Kidney epithelial cell (primary cell): ENCODE data around the gene TNNI3K. TPM values are rescaled to one million over a fixed set of nuclear protein-coding genes. Genes with fewer than 3 reads are reported as not detected.

Experiments
- DNase-seq: peaks from one replicate; pipeline ENCODE4 v3.0.0-alpha.2; 2010; ENCODE audit warnings: low read depth
- H3K27me3 ChIP-seq: 2 replicates; pipeline ENCODE4 v1.6.0; 2011; ENCODE audit warnings: low read length; ENCODE audit not compliant: control insufficient read depth, insufficient read depth
- H3K36me3 ChIP-seq: 2 replicates; pipeline ENCODE4 v1.5.1; 2011; ENCODE audit warnings: low read length; ENCODE audit not compliant: control insufficient read depth, insufficient read depth
- H3K4me3 ChIP-seq: 2 replicates; pipeline ENCODE4 v1.5.1; 2011; ENCODE audit warnings: low read depth, mild to moderate bottlenecking, control low read depth, low read length
- total RNA-seq: library from RNA; depleted of rRNA; stranded (reverse); fragments of >200 nt; gene quantifications from 2 replicates; pipeline ENCODE4 v1.2.3, GENCODE V29; 2015
- TF ChIP-seq, protein P1 (sequence below): IDR thresholded peaks from 2 replicates; pipeline ENCODE4 v1.5.1; 2011; ENCODE audit warnings: mild to moderate bottlenecking, moderate library complexity, low read length, control low read depth, inconsistent platforms; ENCODE audit not compliant: insufficient read depth, poor library complexity, severe bottlenecking

The TNNI3K gene
- total RNA-seq, 1 donor from 2014 or later = not detected

DNA sequence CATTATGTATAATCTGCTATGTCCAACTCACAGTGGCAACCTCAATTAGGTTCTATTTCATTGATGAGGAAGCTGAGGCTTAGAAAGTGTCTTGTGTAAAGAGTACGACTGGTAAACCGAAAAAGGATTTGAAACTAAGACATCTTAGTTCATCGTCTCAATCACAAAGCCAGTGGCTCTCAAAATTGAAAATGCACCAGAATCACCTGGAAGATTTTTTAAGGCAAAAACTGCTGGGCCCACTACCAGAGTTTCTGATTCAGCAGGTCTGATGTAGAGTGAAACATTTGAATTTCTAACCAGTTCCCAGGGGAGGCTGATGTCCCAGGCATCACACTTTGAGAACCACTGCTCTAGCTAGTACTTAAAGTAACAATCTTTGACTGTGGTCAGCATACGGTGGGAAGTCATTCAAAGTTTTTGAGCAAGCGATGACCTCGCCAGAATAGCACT, 282.4 kb downstream of the TNNI3K start:
- Histone ChIP-seq H3K27me3 (no peaks in the 10 kb centered on the region), H3K4me3 (no peak overlapping the region), H3K36me3 (no peaks in the 10 kb centered on the region)
- no peak for DNase-seq
- TF ChIP-seq, protein P1, sequence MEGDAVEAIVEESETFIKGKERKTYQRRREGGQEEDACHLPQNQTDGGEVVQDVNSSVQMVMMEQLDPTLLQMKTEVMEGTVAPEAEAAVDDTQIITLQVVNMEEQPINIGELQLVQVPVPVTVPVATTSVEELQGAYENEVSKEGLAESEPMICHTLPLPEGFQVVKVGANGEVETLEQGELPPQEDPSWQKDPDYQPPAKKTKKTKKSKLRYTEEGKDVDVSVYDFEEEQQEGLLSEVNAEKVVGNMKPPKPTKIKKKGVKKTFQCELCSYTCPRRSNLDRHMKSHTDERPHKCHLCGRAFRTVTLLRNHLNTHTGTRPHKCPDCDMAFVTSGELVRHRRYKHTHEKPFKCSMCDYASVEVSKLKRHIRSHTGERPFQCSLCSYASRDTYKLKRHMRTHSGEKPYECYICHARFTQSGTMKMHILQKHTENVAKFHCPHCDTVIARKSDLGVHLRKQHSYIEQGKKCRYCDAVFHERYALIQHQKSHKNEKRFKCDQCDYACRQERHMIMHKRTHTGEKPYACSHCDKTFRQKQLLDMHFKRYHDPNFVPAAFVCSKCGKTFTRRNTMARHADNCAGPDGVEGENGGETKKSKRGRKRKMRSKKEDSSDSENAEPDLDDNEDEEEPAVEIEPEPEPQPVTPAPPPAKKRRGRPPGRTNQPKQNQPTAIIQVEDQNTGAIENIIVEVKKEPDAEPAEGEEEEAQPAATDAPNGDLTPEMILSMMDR = no peak

DNA sequence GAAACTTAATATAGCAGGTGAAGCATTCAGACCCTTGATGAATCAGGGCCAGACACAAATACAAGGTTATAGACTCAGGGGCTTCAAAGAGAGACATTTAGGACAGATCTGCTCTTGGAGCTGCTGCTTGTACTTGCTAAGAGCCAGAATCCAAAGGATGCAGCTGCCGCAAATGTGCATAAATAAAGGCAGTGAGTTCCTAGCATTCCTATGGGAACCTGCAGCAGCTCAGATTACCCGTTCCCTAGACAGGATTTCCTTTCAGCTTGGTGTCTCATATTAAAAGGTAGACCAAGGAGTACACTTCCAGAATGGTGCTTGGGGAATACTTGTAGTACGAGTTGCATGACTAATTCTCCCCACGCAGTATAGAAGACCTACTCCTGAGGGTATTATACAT, 287.0 kb downstream of the TNNI3K start:
- no peak for DNase-seq
- no peaks in the 10 kb centered on the region for H3K36me3 ChIP-seq
- no peaks in the 10 kb centered on the region for H3K27me3 ChIP-seq
- no peak overlapping the region for H3K4me3 ChIP-seq
- TF ChIP-seq, protein P1 = no peak

DNA sequence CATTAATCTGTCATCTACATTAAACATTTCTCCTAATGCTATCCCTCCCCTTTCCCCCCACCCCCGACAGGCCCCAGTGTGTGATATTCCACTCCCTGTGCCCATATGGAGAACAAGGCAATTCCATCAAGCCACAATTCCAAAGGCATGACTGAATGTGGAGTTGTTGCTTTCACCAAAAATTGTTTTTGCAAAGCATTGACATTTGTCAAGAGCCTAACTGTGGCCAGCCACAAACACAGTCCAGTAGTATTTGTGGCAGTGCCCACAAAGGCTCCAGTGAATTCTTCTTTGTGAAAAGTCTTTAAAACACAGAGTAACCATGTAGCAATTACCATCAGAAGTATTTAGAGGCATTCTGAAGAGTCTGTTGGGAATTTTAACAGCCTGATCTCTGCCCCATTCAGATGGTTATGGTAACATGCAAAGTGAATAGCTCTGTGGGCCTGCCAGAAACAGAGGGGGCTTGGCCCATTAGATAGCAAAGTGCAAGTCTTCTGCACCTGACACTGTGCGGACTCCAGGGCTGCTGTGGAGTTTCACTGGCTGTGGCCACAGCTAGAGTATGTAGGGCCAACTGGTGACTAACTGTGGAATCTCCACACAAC, 288.8 kb downstream of the TNNI3K start:
- DNase-seq = no peak
- H3K27me3 ChIP-seq = no peaks in the 10 kb centered on the region
- H3K36me3 ChIP-seq = no peaks in the 10 kb centered on the region
- TF ChIP-seq, protein P1 = no peak
- H3K4me3 ChIP-seq = no peak overlapping the region

DNA sequence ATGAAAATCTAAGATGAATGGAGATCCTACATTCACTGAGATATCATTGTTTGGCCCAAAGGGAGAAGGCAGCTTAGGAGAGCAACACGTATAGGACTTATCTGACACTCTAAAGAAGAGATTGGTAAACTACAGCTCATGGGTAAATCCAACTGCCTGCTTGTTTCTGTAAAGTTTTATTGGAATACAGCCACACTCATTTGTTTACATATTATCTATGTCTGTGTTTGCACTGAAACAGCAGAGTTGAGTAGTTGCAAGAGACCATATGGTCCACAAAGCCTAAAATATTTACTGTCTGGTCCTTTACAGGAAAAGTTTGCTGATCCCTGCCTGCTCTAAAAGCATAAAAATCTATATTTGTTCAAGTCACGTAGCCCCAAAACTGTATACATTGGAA, 291.5 kb downstream of the TNNI3K start:
- H3K4me3 ChIP-seq = no peak overlapping the region
- no peaks in the 10 kb centered on the region for H3K27me3 ChIP-seq
- H3K36me3 ChIP-seq = no peaks in the 10 kb centered on the region
- TF ChIP-seq, protein P1 = no peak
- DNase-seq = no peak

DNA sequence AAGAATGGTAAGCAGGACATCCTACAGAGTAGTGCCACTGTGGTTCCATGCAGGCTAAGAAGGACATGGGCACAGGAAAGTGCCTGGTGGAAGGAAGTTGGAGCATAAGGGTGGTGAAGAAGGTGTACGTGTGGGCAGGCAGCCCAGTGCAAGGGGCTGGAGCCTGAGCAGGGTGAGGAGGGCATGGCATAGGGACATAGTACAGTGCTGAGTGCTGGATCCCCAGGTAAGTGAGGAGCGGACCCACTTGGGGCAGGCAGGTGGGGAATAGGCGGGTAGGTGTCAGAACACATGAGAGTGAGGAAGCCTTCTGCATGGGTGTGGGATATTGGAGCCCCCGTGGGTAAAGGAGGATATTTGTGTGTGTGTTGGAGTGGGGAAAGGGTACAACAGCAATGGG, 292.9 kb downstream of the TNNI3K start:
- no peaks in the 10 kb centered on the region for H3K36me3 ChIP-seq
- TF ChIP-seq, protein P1 = no peak
- H3K4me3 ChIP-seq = no peak overlapping the region
- DNase-seq = no peak
- H3K27me3 ChIP-seq = no peaks in the 10 kb centered on the region

DNA sequence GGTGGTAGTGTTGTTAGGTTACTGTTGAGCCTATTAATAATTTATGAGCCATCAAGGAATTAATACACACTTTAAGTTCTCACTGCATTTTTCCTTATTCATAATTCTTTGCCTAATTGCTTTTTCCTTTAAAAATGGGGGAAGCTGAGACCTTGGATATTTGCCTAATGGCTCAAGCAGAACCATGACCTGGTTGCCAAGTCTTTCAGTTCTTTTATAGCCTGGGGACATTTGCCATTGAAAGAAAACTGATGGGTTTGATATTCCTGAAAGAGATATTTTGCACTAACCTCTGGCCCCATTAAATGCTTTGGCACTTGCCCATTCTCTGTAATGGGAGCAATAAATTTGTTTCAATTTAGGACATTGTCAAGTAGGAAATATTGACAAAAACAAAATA, 295.7 kb downstream of the TNNI3K start:
- H3K4me3 ChIP-seq = no peak overlapping the region
- H3K27me3 ChIP-seq = no peaks in the 10 kb centered on the region
- no peak for DNase-seq
- no peaks in the 10 kb centered on the region for H3K36me3 ChIP-seq
- TF ChIP-seq, protein P1 = no peak
